ENCODE measurements around the gene TSKU. TPM values are rescaled to one million over a fixed set of nuclear protein-coding genes. Genes with fewer than 3 reads are reported as not detected.

The TSKU gene
- polyA plus RNA-seq, 1 donor, result 18.6 TPM

DNA sequence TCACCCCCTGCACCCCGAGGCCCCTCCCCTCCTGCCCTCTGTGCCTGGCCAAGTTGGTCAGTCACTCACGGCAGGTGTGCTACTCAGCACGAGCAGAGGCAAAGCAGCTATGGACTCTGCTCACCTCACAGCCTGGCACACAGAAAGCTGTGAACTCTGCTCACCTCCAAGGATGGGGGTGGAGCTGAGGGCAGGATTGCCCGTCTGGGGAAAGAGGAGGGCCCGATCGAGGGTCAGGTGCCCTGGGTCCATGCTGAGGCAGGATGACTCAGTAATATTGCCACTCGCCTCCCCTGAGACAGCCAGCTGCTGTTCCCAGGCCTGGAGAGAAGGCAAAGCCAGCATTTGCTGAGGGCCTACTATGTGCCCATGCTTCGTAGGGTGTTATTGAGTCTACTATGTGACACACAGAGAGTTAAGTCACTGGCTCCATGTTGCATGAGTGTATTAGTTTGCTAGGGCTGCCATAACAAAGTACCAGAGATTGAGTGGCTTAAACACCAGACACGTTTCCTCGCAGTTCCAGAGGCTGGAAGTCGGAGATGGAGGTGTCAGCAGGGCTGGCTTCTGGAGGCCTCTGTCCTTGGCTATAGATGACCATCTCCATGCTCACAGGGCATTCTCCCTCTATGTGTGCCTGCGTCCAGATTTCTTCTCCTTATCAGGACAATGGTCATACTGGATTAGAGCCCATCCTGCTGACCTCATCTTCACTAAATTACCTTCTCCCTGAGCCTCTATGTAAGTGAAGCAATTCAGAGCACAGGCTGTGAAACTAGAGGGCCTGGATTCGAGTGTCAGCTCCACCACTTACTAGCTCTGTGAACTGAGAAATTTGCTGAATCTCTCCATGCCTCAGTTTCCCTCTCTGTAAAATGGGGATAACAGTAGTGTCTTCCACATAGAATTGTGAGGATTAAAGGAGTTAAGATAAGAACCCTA, 13.2 kb upstream of the TSKU start:
- no peak for DNase-seq (ENCODE audit: low read depth)

DNA sequence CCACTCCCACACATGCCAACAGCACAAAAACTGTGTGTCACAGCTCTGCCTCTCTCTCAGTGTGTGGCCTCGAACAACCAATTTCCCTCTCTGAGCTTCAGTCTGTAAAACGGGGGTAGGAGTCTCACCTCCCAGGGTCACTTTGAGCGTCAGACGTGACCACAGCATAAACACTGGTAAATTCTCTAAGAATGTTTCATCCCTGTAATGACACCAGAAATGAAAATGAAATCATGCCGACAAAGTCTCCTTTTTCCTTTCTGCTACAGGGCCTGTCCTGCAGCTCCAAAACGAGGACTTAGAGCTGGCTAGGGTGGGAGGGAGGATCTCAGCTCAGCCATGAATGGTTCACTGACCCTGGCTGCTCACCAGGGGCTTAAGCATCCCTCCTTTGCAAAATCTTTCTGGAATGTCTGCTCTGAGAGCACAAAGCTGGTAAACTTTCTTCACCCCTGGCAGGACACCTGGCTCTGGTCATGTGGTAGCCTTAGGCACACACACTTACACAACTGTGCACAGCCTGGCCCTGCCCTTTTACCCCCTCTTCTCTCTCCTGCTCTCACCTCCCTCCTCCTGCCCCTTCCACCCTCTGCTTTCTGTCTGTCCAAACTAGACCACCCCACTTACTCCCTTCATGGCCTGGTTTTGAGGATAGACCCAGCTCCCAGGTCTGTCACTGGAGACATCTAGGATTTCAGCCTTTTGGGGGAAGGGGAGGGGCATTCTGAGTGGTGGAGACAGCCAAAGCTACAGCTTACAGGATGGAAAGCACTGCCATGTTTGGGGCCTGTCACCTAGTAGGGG, 12.3 kb upstream of the TSKU start:
- DNase-seq (ENCODE audit: low read depth), result no peak

GRCh38 chr11:76771446-76772099, 11.6 kb upstream of the TSKU start:
- DNase-seq (ENCODE audit: low read depth), result no peak

DNA sequence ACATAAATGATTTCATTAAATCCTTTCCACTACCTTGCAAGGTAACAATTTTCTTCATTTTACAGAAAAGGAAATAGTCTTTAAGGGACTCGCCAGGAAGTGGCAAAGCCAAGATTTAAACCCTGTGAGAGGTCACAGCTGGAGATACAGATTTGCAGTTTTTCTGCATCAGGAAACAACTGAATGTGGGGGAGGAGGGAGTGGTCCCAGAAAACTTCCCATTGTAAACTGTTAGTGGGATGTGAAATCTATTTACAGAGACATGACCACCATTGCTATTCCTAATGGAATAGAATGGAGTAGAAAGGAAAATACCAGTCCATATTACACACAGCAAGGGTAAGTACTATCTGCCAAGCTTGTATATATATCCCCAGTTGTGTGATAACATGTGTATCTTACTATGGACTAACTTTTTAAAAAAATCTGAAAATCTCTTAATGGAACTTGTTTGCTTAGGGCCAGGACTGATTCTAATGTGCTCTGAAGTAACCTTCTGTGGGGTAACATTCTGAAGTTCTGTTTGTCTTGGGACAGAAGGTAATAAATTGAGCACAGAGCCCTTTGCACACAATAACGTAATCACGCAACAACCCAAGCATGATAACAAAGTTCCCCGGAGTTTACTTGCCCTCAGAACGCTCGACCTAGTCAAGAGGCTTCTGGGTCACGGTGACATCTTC, 10.9 kb upstream of the TSKU start:
- no peak for DNase-seq (ENCODE audit: low read depth)

GRCh38 chr11:76772783-76773106, 10.4 kb upstream of the TSKU start:
- no peak for DNase-seq (ENCODE audit: low read depth)

- DNase-seq (ENCODE audit: low read depth), result no peak
Observed at GRCh38 chr11:76773921-76774361, 9.2 kb upstream of the TSKU start.

DNA sequence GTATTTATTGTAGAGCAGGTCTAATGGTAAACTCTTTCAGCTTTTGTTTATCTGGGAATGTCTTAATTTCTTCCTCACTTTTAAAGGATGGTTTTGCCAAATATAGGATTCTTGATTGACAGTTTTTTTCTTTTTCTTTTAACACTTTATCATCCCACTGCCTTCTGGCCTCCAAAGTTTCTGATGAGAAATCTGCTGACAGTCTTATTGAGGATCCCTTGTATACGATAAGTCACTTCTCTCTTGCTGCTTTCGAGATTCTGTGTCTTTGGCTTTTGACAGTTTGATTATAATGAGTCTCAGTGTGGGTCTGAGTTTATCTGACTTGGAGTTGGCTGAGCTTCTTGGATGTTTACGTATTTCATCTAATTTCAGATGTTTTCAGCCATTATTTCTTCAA, 6.7 kb upstream of the TSKU start:
- no peak for DNase-seq (ENCODE audit: low read depth)

GRCh38 chr11:76777305-76777704, 5.9 kb upstream of the TSKU start:
- no peak for DNase-seq (ENCODE audit: low read depth)

GRCh38 chr11:76777876-76778275, 5.3 kb upstream of the TSKU start:
- DNase-seq (ENCODE audit: low read depth), result no peak

DNA sequence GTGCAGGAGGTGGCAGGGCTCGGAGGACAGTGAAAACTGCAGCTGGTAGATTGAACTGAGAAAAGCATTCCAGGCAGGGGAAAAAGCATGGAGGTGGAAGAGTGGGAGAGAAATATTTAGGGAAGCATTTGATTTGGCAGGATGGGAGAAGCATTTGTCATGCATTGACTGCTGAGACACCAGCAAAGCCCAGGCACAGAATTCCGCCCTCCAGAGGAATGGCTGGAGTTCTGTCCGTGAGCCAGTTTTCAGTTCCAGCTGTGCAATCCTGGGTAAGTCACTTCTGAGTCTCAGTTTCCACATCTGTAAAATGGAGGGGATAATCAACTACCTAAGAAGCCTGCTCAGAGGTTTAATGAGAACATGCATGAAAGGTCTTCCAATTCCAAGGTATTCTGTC, 4.3 kb upstream of the TSKU start:
- no peak for DNase-seq (ENCODE audit: low read depth)

DNA sequence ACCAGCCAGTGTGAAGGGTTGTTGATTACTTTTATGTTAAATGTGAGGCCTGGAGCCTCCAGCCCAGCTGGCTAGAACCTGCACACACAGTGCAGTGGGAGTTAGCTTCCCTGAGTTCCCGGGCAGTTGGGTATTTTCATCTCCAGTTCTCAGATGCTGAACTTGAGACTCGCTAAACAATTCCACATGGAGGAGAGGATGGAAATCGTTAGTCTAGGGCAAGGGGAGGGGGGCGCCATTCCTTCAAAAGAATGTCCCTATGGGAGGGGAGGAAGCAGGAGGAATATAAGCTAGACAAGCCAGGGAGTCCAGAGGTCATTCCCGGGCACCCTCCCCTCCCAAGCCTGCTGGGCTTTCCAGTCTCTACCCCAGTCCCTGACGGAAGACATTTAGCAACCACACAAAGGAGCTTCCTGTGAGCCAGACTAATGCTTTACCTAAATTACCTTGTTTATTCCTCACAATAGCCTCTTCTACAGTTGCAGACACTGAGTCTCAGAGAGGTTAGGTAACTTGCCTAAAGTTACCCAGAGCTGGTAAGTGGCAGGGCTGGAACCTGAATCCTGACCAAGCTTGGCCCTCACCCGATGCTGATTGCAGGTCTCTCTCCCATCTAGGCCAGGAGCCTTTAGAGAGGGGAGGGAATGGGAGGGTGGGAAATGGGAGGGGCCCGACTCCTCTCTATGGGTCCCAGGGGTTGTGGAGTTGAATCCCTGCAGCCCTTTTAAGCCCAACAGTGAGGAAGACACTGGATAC, 1.9 kb upstream of the TSKU start:
- no peak for DNase-seq (ENCODE audit: low read depth)

GRCh38 chr11:76781807-76782530, 1.2 kb upstream of the TSKU start:
- no peak for DNase-seq (ENCODE audit: low read depth)

- DNase-seq (ENCODE audit: low read depth), result peak; percentile 83
Observed at GRCh38 chr11:76782531-76783293, 444 bp upstream of the TSKU start.

DNA sequence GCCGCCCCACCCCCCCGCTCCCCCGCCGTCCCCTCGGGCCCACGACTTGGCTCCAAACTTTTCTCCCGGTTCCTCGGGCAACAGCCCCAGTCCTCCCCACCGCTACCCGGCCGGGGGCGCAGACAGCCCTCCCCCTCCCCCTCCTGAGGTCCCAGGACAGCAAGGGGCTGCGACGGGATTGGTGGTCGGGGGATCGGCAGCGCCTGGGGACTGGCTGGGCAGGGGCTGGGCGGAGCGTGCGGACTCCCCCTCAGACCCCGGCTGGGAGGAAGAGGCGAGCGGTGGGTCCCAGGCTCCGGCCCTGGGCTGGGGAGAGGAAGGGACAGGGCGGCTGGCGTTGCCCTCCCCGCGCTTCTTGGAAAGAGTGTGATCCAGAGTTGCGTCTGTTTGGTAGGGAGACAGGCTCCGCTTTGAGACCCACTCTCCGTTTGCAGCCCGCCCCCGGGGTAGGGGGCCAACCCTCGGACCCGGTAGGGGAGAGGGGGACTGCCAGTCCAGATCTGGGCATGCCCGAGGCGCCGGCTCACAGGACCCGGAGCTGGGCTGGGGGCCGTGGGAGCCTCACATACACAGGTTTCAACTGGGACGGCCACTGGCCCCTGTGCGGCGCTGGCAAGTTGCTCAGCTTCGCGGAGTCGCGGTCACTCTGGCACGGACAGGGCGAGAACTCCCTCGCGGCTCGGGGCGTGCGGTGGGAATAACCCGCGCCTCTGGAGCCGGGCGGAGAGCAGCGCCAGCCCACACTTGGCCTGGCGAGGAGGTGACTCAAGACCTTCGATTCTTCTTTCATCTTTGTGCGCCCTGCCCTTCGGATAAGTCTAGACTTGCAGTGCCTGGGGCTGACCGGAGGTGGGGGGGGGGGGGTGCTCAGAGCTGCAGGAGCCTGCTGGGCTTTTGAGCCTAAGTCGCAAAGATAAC, 999 bp downstream of the TSKU start:
- DNase-seq (ENCODE audit: low read depth), result no peak

DNA sequence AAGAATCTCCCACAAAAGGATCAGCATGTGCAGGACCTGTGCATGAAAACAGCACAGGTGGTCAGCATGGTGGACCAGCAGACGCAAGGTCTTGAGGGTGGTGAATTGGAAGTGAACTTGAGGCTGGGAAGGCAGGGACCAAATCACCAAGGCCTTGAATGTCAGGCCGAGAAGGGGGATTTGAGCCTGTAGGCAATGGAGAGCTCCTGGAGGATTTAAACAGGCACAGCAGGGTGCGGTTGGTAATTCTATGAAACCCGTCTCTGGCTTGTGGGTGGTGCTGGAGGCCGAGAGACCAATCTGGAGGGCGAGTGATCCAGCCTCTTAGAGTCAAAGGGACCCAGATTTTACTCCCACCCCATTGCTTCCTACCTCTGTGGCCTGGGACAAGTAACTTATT, 2.4 kb downstream of the TSKU start:
- DNase-seq (ENCODE audit: low read depth), result no peak

DNA sequence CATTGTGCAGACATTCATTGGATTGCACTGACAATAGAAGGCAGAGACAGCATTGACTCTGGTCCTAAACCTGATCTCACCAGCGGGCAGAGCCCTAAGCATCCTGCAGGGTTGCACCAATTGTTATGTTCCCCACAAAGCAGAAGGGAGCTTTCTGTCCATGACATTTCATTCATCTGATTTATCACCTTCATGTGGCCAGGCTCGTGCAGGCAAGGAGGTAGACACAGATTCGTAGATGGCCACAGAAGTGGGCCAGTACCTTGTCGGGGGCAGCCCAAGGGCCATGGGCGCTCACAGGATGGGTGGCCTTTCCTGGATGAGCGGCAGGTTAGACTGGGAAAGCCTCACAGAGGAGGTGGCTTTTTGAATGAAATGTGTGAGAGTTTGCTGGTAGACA, 2.9 kb downstream of the TSKU start:
- DNase-seq (ENCODE audit: low read depth), result no peak

- no peak for DNase-seq (ENCODE audit: low read depth)
Observed at GRCh38 chr11:76786441-76787014, 3.4 kb downstream of the TSKU start.

GRCh38 chr11:76787271-76787670, 4.1 kb downstream of the TSKU start:
- DNase-seq (ENCODE audit: low read depth), result no peak

Measured in forelimb muscle (tissue), 1 donor.